CD4-positive, alpha-beta T cell treated with Interleukin-15 for 4 hours (primary cell): ENCODE results near the gene SKI.
"Not testable (repeated sequence)": the region's sequence is repeated elsewhere in the genome, so short reads cannot be mapped to it uniquely, and the experiment has no call there.

ENCODE experiments used
- DNase-seq: peaks from one replicate; pipeline ENCODE4 v3.0.0-alpha.2; 2020; ENCODE audit warnings: low spot score

Gene SKI

DNA sequence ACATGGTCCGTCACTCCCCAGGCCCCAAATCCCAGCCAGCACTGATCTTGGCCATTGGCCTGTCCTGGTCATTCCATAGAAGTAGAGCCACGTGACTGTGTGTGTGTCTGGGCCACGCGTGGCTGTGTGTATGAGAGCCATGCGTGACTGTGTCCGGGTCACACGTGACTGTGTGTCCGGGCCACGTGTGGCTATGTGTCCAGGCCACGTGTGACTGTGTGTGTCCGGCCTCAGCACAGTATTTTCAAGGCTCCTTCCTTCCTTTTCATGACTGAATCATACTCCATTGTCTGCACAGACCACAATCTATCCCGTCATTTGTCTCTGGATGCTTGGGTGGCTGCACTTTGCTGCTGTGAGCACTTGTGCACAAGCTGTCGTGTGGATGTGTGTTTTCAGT, 67.4 kb downstream of the SKI start:
- DNase-seq, result no peak

DNA sequence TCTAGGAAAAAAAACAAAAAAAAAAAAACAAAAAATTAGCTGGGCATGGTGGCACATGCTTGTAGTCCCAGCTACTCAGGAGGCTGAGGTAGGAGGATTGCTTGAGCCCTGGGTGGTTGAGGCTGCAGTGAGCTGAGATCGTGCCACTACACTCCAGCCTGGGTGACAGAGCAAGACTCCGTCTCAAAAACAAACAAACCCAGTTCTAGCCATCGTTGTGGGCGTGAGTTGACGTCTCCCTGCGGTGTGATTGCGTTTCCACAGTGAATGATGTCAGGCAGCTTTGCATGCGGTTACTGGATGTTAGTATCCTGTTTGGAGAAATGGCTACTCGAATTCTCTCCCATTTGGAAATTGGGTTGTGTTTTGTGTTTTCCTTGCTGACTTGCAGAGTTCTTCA, 68.1 kb downstream of the SKI start:
- not testable (repeated sequence) for DNase-seq

DNA sequence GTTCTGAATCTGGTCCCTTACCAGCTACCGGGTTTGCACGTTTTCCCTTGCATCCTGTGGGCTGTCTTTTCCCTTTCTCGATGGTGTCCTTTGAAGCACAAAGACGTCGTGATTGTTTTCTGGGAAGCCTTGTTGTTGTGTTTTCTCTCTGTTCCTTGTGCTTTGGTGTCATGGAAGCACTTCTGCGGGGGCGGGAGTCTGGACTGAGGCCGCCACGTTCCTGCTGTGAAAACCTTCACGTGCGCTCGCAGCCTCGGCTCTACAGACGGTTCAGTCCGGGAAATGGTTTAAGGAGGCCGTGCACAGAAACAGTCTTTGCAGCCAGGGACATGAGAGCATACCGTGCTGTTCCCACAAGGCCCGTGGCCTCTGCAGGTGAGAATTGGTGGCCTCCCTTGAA, 68.5 kb downstream of the SKI start:
- DNase-seq, result no peak

DNA sequence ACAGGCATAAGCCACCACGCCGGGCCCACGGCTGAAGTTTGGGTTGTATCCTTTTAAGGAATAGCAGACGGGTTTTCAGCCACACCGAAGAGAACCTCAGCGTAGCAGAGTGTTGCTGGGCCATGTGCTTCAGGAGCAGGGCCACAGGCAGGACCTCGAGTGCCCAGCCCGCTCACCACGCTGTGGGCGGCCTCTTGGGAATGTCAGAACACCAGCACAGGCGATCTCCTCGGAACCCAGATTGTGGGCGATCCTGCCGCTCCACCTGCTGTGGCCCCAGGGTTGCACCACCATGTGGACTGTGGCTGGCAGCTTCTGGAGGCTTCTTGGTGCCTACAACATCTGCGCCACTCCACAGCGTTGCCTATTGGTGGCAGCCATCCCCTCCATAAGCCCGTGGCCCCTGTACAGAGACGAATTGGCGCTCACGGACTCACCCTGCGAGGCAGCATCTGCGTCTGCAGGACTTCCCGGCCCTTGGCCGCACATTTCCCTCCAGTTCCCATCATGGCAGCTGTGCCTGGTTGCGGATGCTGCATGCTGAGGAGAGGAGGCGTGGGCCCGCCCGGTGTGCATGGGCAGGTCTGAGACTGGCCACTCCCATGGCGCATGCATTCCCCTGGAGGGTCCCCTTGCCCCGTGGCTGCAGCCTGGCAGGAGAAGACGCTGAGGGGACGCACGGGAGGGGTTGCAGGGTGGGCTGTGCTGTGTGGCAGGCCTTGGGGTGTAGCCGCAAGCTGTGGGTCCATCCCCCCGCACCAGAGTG, 69.3 kb downstream of the SKI start:
- DNase-seq, result no peak

DNA sequence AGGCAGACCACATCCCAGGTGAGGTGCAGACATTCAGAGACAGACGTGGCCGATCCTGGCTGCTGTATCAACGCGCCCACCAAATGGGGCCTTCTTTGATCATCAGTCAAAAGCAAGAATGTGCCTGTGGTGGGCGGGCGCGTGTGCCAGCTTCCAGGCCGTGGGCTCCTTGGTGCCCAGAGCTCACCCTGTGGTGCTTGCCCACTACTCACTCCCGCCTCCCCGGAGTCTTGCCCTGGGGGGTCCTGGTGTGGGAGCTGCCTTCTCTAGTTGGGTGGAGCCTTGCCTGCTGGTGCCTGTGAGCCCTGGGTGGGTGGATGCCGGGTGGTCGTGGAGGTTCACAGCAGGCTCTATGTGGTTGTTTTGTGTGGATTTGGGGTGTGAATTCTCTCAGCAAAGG, 70.6 kb downstream of the SKI start:
- DNase-seq, result no peak

DNA sequence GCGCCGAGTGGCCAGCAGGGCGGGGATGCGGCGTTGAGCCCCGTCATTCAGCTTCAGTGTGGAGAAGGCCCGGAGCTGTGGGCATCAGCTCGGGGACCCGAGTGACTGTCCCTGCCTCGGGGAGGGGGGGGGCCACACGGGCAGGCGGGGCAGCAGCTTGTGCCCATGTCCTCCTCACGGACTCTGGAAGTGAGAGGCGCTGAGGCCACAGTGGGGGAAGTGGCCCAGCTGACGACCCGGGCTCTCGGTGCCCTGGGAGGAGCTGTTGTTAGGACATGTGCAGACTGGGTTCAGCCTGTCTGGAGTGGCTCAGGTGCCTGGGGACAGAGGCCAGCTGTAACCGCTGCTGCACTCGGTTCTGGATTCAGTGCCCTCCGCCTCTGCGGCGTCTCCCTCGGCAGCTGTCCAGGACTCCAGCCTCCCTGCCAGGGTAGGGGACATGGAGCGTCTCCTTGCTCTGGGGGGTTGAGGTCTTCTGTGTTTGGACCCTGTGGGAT, 71.1 kb downstream of the SKI start:
- DNase-seq, result no peak

GRCh38 chr1:2300004-2300771, 72.1 kb downstream of the SKI start:
- peak; percentile 74 for DNase-seq

DNA sequence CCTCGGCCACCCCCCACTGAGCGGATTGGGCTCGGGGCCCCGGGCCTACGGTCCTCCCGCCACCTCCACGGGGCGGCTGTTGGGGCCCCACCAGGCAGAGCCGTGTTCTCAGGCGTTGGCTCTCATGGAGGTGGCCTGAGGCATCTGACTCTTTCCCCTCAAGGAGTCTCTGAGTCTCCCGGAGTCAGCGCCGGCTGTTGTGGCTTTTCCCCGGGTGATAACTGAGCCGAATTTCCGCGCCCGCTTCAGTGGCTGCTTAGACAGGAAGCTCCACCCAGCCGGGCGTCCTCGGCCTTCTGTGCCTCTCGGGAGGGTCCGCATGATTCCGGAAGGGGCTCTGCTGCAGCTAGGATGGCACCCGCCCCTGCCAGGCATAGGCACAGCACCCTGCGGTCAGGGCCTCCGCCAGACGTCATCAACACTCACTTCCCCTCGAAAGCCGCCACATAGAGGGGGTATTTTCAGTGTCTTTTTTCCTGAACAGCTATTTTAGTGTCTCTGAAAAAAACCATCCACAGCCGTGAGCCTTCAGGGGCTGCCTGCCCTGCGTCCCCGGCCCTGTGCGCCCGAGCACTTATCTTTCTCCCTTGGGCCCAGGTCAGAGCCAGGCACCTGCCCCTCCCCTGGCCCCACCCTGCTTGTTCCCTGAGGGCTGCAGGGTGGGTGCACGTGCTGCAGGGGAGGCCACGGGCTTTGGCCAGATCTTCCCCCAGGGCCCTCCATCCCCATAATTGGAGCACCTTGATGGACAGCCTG, 72.9 kb downstream of the SKI start:
- peak; percentile 91 for DNase-seq

DNA sequence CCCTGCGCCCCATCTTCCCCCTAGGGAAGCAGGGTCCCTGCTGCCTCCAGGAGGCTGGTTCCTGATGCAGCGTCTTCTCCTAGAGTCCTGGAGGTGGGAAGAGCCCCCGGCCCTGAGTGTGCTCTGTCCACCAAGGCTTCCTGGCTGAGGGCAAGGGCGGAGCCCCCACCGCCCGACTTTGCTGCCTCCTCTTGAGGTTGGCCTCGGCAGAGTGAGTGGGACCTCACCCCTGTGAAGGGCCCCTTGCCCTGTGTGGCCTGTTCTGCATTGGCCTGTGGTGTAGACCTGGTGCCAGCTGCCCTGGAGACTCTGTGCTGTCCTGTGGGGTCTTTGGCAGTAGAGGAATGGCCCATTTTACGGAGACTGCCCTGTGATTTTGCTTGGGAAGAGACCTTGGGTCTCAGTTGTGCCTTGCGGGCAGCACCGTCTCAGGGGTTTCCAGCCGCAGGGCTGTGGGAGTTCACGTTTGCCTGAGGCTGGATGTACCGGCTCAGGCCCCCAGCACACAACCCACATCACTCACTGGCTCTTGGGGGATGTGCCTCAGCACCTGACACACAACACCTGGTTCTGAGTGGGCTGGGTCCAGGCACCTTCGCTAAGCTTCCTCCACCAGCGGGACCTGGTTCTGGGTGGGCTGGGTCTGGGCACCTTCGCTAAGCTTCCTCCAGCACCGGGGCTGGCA, 73.6 kb downstream of the SKI start:
- no peak for DNase-seq

DNA sequence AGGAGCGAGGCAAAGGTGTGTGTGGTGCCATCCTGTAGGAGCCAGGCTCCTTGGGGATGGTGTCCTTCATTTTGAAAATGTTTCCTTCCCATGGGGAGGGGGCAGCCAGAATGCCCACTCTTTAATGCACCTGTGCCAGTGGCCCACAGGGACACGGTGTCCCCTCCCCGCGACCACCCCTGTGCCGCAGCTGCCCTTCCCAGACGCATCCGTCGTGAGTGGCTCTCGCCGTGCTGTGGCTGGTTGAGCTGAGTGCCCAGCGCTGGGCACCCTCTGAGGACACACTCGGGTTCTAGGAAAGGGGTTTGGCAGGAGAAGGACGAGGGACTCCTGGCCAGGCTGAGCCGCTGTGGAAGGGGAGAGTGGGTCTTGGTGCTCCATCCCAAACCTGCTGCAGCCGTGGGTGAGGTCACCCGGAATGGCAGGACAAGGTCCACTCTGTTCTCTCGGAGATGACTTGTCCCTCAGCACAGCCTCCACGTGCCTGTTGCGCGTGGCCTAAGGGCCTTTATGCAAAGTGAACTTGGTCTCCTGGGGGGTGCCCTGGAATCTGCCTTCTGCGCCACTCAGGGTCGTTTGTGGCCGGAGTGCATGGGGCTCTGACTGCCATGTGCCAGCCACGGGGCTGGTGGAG, 74.3 kb downstream of the SKI start:
- DNase-seq, result no peak

DNA sequence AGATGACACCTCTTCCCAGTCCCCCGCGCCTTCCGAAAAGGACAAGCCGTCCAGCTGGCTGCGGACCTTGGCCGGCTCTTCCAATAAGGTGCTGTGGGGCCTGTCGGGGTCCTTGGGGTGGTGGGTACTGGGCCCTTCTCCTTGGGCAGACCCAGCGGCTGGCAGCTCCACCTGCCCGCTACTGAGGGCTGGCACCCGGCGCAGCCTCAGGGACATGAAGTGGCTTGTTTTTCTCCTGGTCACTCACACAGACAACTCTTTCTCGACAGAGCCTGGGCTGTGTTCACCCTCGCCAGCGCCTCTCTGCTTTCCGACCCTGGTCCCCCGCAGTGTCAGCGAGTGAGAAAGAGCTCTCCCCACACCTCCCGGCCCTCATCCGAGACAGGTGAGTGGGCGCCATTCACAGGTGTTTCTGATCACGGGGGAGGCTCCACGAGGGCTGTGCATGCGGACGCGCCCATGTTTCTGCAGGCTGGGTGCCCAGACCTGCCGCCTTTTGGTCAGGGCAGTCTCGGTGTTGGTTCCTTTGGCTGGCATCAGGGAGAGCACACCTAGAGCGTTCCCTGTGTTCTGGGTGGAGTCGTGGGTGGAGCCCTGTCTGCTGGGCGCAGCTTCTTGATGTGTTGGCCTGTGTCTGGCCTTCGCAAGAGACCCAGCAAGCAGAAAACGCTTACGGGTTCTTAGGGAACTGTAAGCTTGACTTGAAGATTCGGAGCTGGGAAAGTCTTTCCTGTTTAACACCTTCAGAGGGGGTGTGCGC, 75.1 kb downstream of the SKI start:
- DNase-seq, result no peak

- DNase-seq, result no peak
These were observed 75.7 kb downstream of the SKI start for GRCh38 chr1:2303781-2304180.

GRCh38 chr1:2304282-2304681, 76.2 kb downstream of the SKI start:
- DNase-seq, result no peak

- DNase-seq, result no peak
These were observed 77.0 kb downstream of the SKI start for GRCh38 chr1:2304921-2305681.

DNA sequence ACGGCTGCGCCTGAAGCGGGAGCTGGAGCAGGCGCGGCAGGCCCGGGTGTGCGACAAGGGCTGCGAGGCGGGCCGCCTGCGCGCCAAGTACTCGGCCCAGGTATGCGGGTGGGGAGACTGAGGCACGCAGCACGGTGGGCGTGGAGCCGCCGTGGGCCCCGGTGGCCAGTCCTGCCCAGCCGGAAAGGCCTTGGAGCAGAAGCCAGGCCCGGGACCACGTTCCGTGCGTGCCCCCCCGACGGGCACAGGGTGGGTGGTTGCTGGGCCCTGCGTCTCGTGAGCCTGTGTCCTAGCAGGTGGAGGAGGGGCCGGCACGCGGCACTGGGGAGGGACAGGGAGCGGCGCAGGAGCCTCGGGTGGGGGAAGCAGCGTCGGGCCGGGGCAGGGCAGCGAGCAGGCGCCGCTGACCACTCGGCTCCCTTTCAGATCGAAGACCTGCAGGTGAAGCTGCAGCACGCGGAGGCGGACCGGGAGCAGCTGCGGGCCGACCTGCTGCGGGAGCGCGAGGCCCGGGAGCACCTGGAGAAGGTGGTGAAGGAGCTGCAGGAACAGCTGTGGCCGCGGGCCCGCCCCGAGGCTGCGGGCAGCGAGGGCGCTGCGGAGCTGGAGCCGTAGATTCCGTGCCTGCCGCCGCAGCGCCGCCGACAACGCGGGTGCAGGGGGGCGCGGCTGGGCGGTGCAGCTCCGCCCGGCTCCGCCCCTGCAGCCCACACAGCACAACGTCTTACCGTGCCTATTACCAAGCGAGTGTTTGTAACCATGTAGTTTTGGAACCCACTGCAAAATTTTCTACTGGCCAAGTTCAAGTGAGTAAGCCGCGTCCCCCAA, 78.2 kb downstream of the SKI start:
- DNase-seq, result no peak

DNA sequence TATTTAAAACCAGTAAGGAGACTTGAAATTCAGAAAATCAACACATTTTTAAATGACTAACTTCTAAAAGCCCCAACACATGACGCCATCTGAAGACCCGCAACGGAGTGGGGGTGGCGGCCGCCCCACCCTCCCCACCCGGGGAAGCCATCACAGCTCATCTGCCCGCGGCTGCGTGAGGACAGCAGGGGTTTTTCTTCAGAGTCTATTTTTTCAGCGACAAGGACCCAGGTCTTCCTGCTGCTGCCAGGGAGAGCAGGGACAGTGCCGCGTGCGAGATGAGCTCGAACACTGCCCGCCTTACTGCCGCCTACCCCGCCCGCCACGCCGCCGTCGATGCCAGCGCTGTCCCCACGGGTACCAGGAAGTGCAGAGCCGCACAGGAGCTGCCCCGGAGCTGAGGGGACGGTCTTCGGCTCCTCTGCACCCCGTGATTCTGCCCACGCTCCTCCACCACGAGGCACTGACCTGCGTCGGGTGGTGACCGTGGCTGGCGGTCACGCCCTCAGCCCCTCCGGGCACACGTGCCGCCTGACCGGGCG, 79.0 kb downstream of the SKI start:
- DNase-seq, result no peak

DNA sequence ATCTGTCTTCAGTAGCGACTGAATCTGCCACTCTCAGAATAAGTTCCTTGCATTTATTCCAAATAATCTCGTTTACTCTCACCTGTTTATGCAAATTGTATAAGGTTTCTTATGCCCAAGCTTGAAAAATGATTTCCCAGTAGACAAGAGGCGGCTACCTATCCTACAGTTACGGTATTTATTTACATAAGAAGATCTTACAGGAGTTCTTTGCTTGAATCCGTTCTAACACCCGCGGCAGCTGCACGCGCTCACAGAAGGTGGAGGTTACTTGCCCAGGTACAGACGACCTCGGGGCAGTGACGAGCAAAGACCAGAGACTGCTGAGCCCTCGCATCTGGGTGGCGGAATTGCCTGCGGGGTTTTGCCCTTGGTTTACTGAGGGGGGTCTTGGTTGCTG, 79.9 kb downstream of the SKI start:
- DNase-seq, result no peak

DNA sequence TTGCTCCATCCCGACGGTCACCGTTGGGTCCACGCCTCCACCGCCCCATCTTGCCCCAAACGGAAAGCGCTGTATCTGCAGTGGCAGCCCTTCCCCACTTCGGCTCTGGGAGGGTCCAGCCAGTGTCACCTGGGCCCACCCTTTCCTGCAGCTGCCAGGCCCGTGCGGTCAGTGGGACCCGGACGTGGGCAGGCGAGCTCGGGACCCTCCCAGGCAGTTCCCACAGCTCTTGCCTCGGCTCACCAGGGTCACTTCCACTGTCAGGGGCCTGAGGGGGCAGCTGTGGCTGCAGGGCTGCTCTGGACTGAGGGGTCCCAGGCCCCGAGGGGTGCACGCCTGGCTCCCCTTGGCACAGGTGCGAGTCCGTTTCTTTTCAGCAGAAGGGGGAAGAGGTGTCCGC, 80.7 kb downstream of the SKI start:
- no peak for DNase-seq
